Fibroblast of the aortic adventitia (primary cell): ENCODE data around the gene GET3. TPM values are rescaled to one million over a fixed set of nuclear protein-coding genes. Genes with fewer than 3 reads are reported as not detected.
"Not testable (repeated sequence)": the region's sequence is repeated elsewhere in the genome, so short reads cannot be mapped to it uniquely, and the experiment has no call there.

Experiments used
- DNase-seq: peaks from one replicate; pipeline ENCODE4 v3.0.0-alpha.2; 2010; ENCODE audit warnings: low read depth
- H3K4me3 ChIP-seq: 2 replicates; pipeline ENCODE4 v1.5.1; 2011; ENCODE audit warnings: low read depth, mild to moderate bottlenecking, control low read depth, low read length, moderate library complexity
- total RNA-seq: library from RNA; depleted of rRNA; stranded (reverse); fragments of >200 nt; gene quantifications from 2 replicates; pipeline ENCODE4 v1.2.3, GENCODE V29; 2012; ENCODE audit warnings: low replicate concordance
- TF ChIP-seq, protein P1 (sequence below): IDR thresholded peaks from 2 replicates; pipeline ENCODE4 v1.5.1; 2011; ENCODE audit warnings: mild to moderate bottlenecking, low read length, control low read depth, inconsistent platforms; ENCODE audit not compliant: insufficient read depth

The GET3 gene
- total RNA-seq, 1 donor = 84.5 TPM

DNA sequence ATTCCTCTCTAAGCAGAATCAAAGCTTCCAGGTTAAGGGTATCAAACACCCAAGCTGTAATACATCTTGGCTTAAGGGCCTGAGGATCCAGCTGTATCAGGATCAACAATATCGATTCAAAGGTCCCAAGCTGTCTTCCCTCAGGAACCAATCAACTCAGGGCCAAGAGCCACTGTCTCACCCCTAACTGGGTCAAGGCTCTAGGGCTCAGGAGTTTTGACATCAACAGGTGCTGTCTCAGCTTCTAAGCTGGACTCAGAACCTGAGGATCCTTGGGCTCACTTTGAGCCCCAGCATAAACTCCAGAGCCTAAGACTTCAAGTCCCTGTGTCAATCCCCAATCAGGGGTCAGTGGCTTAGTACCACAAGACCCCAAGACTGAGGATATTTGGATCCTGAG is 41.8 kb upstream of the GET3 start:
- H3K4me3 ChIP-seq = peak overlapping the region; percentile 91
- no peak for DNase-seq
- TF ChIP-seq, protein P1, sequence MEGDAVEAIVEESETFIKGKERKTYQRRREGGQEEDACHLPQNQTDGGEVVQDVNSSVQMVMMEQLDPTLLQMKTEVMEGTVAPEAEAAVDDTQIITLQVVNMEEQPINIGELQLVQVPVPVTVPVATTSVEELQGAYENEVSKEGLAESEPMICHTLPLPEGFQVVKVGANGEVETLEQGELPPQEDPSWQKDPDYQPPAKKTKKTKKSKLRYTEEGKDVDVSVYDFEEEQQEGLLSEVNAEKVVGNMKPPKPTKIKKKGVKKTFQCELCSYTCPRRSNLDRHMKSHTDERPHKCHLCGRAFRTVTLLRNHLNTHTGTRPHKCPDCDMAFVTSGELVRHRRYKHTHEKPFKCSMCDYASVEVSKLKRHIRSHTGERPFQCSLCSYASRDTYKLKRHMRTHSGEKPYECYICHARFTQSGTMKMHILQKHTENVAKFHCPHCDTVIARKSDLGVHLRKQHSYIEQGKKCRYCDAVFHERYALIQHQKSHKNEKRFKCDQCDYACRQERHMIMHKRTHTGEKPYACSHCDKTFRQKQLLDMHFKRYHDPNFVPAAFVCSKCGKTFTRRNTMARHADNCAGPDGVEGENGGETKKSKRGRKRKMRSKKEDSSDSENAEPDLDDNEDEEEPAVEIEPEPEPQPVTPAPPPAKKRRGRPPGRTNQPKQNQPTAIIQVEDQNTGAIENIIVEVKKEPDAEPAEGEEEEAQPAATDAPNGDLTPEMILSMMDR = no peak

DNA sequence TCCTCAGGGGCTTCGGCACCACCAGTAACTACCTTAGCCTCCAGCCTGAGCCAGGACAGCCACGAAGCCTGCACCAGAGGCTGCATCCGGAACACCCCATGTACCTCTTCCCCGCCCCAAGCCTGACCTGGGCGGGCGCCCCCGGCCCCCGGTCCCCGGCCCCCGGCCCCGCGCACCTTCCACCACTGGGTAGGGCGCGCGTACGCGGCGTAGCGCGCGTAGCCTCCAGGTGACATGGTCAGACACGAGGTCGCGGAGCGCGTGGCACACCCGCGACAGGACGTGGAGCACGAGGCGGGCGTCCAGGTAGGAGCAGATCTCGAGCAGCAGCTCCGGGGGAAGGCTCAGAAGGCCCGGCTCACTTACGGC is 41.3 kb upstream of the GET3 start:
- no peak for DNase-seq
- peak overlapping the region; percentile 91 for H3K4me3 ChIP-seq
- TF ChIP-seq, protein P1 = no peak

DNA sequence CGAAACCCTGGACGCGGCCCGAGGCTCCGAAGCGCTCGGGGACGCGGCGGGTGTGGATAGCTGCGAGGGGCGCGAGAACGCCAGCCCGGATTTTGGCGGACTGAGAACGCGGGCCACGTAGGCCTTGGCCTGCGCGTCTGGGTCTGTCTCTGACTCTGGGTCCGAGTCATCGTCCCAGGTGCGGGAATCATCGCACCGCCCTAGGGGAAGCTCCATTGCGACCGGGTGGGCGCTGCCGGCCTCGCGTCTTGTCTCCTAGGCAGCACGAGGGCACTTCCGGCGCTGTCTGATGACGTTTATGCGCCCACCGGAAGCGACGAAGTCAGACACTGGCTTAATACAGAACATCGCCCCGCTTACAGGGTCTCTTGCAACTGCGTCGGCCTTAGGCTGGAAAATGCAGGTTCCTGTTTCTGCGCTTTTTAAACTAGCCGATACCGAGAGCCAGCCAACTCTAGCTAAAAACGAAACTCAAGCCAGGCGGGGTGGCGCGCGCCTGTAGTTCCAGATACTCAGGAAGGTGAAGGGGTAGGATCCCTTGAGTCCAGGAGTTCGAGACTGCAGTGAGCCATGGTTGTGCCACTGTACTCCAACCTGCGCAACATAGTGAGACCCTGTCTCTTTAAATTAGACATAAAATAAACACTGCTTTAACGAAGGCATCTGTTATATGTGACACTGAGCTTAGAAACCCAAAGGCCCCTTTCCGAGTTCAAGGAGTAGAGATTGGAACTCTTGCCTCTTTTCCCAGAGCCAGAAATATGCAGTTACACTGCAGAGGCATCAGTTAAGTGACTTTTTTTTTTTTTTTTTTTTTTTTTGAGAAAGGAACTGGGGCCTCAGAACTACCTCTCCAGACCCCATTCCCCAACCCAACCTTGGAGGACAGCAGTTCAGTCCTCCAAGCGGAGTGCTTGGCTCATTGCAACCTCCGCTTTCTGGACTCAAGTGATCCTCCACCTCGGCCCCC is 40.6 kb upstream of the GET3 start, which contains the start of gene FBXW9:
Gene FBXW9, minus strand, starts transcription at position 266 of the 970 bp plus-strand sequence. Its CDS starts 50 bp downstream, at position 216.
- peak; percentile 97 for DNase-seq
- H3K4me3 ChIP-seq = peak within 1 kb of the TSS; percentile 91
- TF ChIP-seq, protein P1 = no peak

DNA sequence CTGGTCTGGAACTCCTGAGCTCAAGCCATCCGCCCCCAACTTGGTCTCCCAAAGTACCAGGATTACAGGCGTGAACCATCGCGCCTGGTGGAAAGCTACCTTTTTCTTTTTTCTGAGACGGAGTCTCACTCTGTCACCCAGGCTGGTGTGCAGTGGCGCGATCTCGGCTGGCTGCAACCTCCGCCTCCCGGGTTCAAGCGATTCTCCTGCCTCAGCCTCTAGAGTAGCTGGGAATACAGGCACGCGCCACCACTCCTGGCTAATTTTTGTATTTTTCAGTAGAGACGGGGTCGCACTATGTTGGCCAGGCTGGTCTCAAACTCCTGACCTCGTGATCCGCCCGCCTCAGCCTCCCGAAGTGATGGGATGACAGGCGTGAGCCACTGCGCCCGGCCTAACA is 39.9 kb upstream of the GET3 start:
- not testable (repeated sequence) for H3K4me3 ChIP-seq, DNase-seq

DNA sequence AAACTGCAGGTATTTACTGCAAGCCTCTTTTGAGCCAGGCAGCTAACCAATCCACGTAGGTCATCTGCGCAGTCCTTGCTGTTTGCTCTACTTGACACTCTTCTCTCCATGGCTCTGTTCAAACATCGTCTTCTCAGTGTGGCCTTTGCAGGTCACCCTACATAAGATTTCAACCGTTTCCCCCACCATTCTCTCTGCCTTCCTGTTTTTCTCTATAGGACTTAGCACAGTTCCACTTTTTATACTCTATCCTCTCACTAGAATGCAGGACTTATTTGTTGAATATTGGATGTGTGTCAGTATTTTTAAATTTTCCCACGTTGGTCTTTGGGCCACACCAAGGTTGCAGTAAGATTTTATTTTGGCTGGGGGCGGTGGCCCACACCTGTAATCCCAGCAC is 39.2 kb upstream of the GET3 start:
- TF ChIP-seq, protein P1 = no peak
- H3K4me3 ChIP-seq = no peak overlapping the region
- DNase-seq = no peak

DNA sequence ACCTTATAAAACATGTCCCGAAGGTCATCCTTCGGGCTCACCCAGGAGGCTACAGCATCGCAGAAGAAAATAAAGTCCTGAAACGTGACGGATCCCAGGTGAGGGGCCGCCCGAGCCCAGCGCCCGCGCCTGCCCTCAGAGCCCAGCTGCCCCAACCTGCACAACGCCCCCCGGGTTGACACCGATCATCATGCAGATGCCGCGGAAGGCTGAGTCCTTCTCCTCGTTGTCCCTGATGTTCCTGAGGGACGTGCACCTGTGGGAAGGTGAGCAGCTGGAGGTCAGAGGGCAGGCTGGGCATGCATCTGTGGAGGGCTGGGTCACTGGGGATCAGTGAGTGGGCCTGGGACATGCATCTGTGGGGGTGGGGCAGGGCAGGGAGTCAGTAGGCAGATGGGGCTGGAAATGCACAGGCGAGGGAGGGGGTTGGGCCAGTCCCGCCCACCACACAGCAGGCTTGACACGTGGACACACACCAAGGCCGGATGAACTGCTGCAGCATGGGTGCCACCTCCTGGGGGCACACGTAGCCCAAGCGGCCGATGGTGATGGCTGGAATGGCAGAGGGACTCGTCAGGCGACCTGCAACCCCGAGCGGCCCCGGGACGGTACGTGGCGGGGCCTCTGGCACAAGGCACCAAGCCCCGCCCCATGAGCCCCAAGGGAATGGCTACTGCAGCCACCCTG is 35.6 kb upstream of the GET3 start:
- TF ChIP-seq, protein P1 = no peak
- no peak for DNase-seq

DNA sequence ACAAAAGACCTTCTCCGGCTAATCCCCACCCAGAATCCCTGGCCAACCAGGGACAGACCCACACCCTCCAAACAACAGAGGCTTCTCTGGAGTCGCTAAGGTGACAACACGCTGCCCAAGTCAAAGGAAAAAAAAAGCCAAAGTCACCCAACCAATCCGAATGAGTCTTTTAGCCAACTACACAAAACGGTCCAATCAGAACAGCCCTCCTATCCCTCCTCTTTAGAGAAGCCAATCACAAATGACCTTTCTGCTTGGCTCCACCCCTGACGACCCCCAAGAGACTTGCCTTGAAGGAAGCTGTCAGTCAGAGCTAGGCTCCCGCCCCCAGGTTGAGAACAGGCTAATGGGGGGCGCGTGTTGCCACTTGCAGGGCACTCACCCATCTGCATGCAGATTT is 34.3 kb upstream of the GET3 start:
- peak; percentile 46 for DNase-seq
- no peak overlapping the region for H3K4me3 ChIP-seq
- TF ChIP-seq, protein P1 = no peak

More for the DNA sequence above, 35.6 kb upstream of the GET3 start:
- no peak overlapping the region for H3K4me3 ChIP-seq
